Measurements from ENCODE around the gene DDX24. TPM values are rescaled to one million over a fixed set of nuclear protein-coding genes. Genes with fewer than 3 reads are reported as not detected.
A peak's percentile ranks its signal among the peaks of the same experiment; 100 is the strongest.

DDX24 gene
- total and polyA plus RNA-seq, 12 donors: 221 to 616 (median 337) TPM

GRCh38 chr14:94125659-94126418 lies 44.8 kb upstream of the DDX24 start:
- H3K36me3 ChIP-seq (replicated peaks in 1 of 2): peaks cover 0 to 6% of the 10 kb centered on the region in 2 donors
- H3K9me3 ChIP-seq (replicated peaks in 1 of 3): no peaks in the 10 kb centered on the region
- H3K4me1 ChIP-seq (replicated peaks in 1 of 2): peaks cover 4 to 11% of the 10 kb centered on the region in 2 donors
- no peaks in the 10 kb centered on the region for H3K27me3 ChIP-seq
- H3K4me3 ChIP-seq: no peak overlapping the region
- H3K27ac ChIP-seq: no peak overlapping the region
- intact Hi-C loops (cut with DNase I): loop anchor here in 1 of 2 donors (10.0 kb wide), 1 partner anchor 51 kb away; no protein-coding TSS in a partner anchor
- DNase-seq: peak in 2 of 7 donors; percentile 8 to 21
- no peak for TF ChIP-seq CTCF (IDR thresholded peaks at IDR 0.05)
- no peak for TF ChIP-seq POLR2A (IDR thresholded peaks at IDR 0.05)
- WGBS, 4 donors: 89 to 97% (median 92%) methylated on average over 6 of the region's 6 CpGs

DNA sequence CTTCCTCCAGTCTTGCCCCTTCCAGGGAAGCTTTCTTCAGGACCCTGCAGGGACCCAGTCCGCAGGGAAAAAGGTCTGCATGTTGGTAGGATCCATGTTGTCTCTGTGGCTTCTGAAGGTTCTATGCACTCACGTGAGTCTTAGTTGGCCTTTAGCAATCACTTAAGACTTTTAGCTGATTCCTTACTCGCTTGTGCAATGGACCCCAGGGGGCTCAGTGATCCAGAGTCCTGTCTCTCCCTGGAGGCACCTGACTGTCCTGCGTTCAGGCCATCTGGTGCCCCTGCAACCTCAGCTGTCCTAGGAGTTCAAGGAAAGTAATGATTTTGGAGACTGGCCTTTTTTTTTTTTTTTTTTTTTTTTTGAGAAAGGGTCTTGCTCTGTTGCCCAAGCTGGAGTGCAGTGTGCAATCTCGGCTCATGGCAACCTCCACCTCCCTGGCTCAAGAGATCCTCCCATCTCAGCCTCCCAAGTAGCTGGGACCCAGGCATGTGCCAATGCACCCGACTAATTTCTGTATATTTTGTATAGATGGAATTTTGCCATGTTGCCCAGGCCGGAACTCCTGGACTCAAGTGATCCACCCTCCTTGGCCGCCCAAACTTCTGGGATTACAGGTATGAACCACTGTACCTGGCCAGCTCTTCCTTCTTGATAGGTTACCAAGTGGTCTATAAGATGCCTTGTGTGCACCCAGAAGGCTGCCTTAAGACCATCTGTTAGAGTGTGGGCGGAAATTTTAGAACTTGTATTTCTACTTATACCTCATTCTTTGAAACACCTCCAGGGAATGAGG lies 43.8 kb upstream of the DDX24 start:
- H3K4me1 ChIP-seq (replicated peaks in 1 of 2): peaks cover 0 to 7% of the 10 kb centered on the region in 2 donors
- H3K27ac ChIP-seq: no peak overlapping the region
- H3K36me3 ChIP-seq (replicated peaks in 1 of 2): peaks cover 0 to 6% of the 10 kb centered on the region in 2 donors
- no peak overlapping the region for H3K4me3 ChIP-seq
- DNase-seq: peak in 3 of 7 donors; percentile 7 to 41 (median 13)
- TF ChIP-seq POLR2A (IDR thresholded peaks at IDR 0.05) (no peak), CTCF (IDR thresholded peaks at IDR 0.05) (no peak)
- no peaks in the 10 kb centered on the region for H3K27me3 ChIP-seq
- H3K9me3 ChIP-seq (replicated peaks in 1 of 3): no peaks in the 10 kb centered on the region
- WGBS, 4 donors: 80 to 96% (median 89%) methylated on average over 7 to 9 of the region's 9 CpGs
- intact Hi-C loops (cut with DNase I): loop anchor here in 1 of 2 donors (10.0 kb wide), 1 partner anchor 50 kb away; no protein-coding TSS in a partner anchor

- WGBS, 4 donors: 92 to 100% (median 95%) methylated on average over 1 of the region's 1 CpG
- Histone ChIP-seq H3K27me3 (no peaks in the 10 kb centered on the region), H3K9me3 (replicated peaks in 1 of 3) (no peaks in the 10 kb centered on the region), H3K27ac (no peak overlapping the region), H3K4me1 (replicated peaks in 1 of 2) (peaks cover 0 to 5% of the 10 kb centered on the region in 2 donors), H3K4me3 (no peak overlapping the region), H3K36me3 (replicated peaks in 1 of 2) (peaks cover 0 to 6% of the 10 kb centered on the region in 2 donors)
- no peak for TF ChIP-seq CTCF (IDR thresholded peaks at IDR 0.05)
- TF ChIP-seq POLR2A (IDR thresholded peaks at IDR 0.05): no peak
- DNase-seq: peak in 2 of 7 donors; percentile 2 to 9
- intact Hi-C loops (cut with DNase I): loop anchor here in 1 of 2 donors (10.0 kb wide), 1 partner anchor 49 kb away; no protein-coding TSS in a partner anchor
Observed at GRCh38 chr14:94123868-94124267, 42.9 kb upstream of the DDX24 start.

DNA sequence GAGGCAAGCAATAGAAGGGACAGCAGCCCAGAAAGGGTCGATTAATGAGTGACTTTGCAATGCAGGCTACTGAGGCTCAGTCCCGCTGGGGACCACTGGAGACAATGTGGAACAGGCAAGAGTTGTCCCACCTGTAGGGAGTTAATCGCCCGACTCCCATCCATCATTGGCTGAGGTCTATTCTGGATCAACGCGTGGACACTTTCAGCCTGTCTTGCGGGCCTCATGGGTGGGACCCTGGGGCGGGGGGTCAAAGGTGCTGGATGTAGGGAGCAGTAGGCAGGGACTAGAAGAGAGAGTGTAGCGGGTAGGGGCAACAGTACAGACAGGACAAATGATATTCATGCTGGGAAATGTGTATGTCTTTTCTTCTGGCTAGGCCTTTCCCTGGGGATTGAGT lies 42.3 kb upstream of the DDX24 start:
- TF ChIP-seq POLR2A (IDR thresholded peaks at IDR 0.05): no peak
- no peak for TF ChIP-seq CTCF (IDR thresholded peaks at IDR 0.05)
- intact Hi-C loops (cut with DNase I): loop anchor here in 1 of 2 donors (10.0 kb wide), 1 partner anchor 48 kb away; no protein-coding TSS in a partner anchor

More for the DNA sequence above, 42.3 kb upstream of the DDX24 start:
- H3K9me3 ChIP-seq (replicated peaks in 1 of 3): no peaks in the 10 kb centered on the region
- no peak overlapping the region for H3K4me3 ChIP-seq
- H3K27ac ChIP-seq: no peak overlapping the region
- no peaks in the 10 kb centered on the region for H3K27me3 ChIP-seq
- no peaks in the 10 kb centered on the region for H3K4me1 ChIP-seq (replicated peaks in 1 of 2)
- peaks cover 0 to 6% of the 10 kb centered on the region in 2 donors for H3K36me3 ChIP-seq (replicated peaks in 1 of 2)
- peak in 3 of 7 donors; percentile 4 to 33 (median 17) for DNase-seq
- 89 to 92% (median 91%) methylated on average over 6 to 9 of the region's 9 CpGs for WGBS, 4 donors

All from adrenal gland (tissue), 12 donors.